Naive thymus-derived CD8-positive, alpha-beta T cell (primary cell): Measurements from ENCODE around the gene HOXA9. TPM values are rescaled to one million over a fixed set of nuclear protein-coding genes. Genes with fewer than 3 reads are reported as not detected.

ENCODE experiments used
- ATAC-seq, 2 donors: fragments of 150-1000 bp; cut with Tn5 transposase in 1 of 2; sonication (Bioruptor Pico), chemical (Tn5 transposase) in 1 of 2; 1 replicate in 1 of 2; 2 replicates in 1 of 2; pipeline ENCODE4 v1.10.0; 2021; ENCODE audit warnings: mild to moderate bottlenecking in 2 of 2, moderate library complexity in 2 of 2
- POLR2A ChIA-PET: fragments of 350-600 bp; sonication (Branson Sonifier 250); formaldehyde crosslinking; loops from one replicate; lab custom pipeline; 2021; ENCODE audit warnings: antibody characterized with exemption; lab: Charles Lee
- DNase-seq, 10 donors: peaks; one replicate each; pipeline versions ENCODE4 v3.0.0 to v3.0.0-alpha.2; 2020 to 2022
- H3K27ac Mint-ChIP-seq, 10 donors: one replicate each; pipeline ENCODE4 v1.8.0; 2020 to 2022; ENCODE audit warnings: mild to moderate bottlenecking in 10 of 10, mixed read lengths in 10 of 10, moderate library complexity in 4 of 10, inconsistent platforms in 1 of 10
- H3K27me3 Mint-ChIP-seq, 5 donors: one replicate each; pipeline ENCODE4 v1.8.0; 2021 to 2022; ENCODE audit warnings: mixed read lengths in 5 of 5
- H3K36me3 Mint-ChIP-seq, 3 donors: one replicate each; pipeline ENCODE4 v1.8.0; 2020 to 2022; ENCODE audit warnings: mixed read lengths in 3 of 3, mild to moderate bottlenecking in 2 of 3, inconsistent platforms in 1 of 3
- H3K4me1 Mint-ChIP-seq, 4 donors: one replicate each; pipeline ENCODE4 v1.8.0; 2021 to 2022; ENCODE audit warnings: mixed read lengths in 4 of 4
- H3K4me3 Mint-ChIP-seq, 10 donors: one replicate each; pipeline ENCODE4 v1.8.0; 2020 to 2022; ENCODE audit warnings: mild to moderate bottlenecking in 10 of 10, mixed read lengths in 10 of 10, moderate library complexity in 6 of 10, inconsistent platforms in 1 of 10
- H3K9me3 Mint-ChIP-seq, 9 donors: one replicate each; pipeline ENCODE4 v1.8.0; 2020 to 2022; ENCODE audit warnings: mixed read lengths in 9 of 9, mild to moderate bottlenecking in 3 of 9, inconsistent platforms in 1 of 9, moderate library complexity in 1 of 9
- polyA plus RNA-seq, 3 donors: library from polyadenylated mRNA; unstranded; fragments of 300-500 nt; fragmentation: Illumina TruSeq; gene quantifications; one replicate each; pipeline ENCODE4 v1.2.3, GENCODE V29; 2021
- total RNA-seq, 8 experiments: library from RNA in 2 of 8; stranded (reverse) in 2 of 8; gene quantifications; one replicate each; pipeline ENCODE4 v1.2.3 and lab custom pipeline; 2021 to 2026

The HOXA9 gene
- total and polyA plus RNA-seq, 5 experiments from 2014 or later, result 0.16 TPM; not detected in 4

- H3K9me3 Mint-ChIP-seq, result peaks cover 0 to 2% (median 0%) of the 10 kb centered on the region in 9 donors
- H3K27ac Mint-ChIP-seq, result peak overlapping the region in 4 of 10 donors; percentile 2 to 91 (median 36)
- peaks cover 57 to 97% (median 79%) of the 10 kb centered on the region in 5 donors for H3K27me3 Mint-ChIP-seq
- POLR2A ChIA-PET, result interaction anchor here (1.1 kb wide), 1 partner anchor 10 kb away, joined by 3 read pairs; no protein-coding TSS in a partner anchor
- peak overlapping the region; percentile 62 to 92 (median 80) for H3K4me3 Mint-ChIP-seq
- peaks cover 32 to 65% (median 58%) of the 10 kb centered on the region in 4 donors for H3K4me1 Mint-ChIP-seq
- ATAC-seq (peak; percentile 17 to 37), DNase-seq (peak in 2 of 10 donors; percentile 1 to 55)
- peaks cover 0 to 3% (median 0%) of the 10 kb centered on the region in 3 donors for H3K36me3 Mint-ChIP-seq
These were observed 13.9 kb downstream of the HOXA9 start for GRCh38 chr7:27151341-27151930.

GRCh38 chr7:27150568-27151340, 14.6 kb downstream of the HOXA9 start:
- H3K27ac Mint-ChIP-seq, result peak overlapping the region in 2 of 10 donors; percentile 2 to 4
- peak overlapping the region; percentile 62 to 92 (median 80) for H3K4me3 Mint-ChIP-seq
- peaks cover 0 to 3% (median 0%) of the 10 kb centered on the region in 3 donors for H3K36me3 Mint-ChIP-seq
- ATAC-seq (peak; percentile 84 to 88), DNase-seq (peak; percentile 29 to 72 (median 62))
- peaks cover 32 to 59% (median 52%) of the 10 kb centered on the region in 4 donors for H3K4me1 Mint-ChIP-seq
- H3K27me3 Mint-ChIP-seq, result peaks cover 62 to 97% (median 81%) of the 10 kb centered on the region in 5 donors
- H3K9me3 Mint-ChIP-seq, result peaks cover 0 to 2% (median 0%) of the 10 kb centered on the region in 9 donors
- POLR2A ChIA-PET, result interaction anchor here (0.6 to 1.1 kb wide), 2 partner anchors 10 to 19 kb away, joined by 3 read pairs; no protein-coding TSS in a partner anchor

GRCh38 chr7:27149842-27150567, 15.3 kb downstream of the HOXA9 start:
- H3K9me3 Mint-ChIP-seq, result peaks cover 0 to 2% (median 0%) of the 10 kb centered on the region in 9 donors
- peak overlapping the region; percentile 3 to 92 (median 70) for H3K4me3 Mint-ChIP-seq
- DNase-seq (peak in 1 of 10 donors; percentile 60), ATAC-seq (no peak)
- peaks cover 55 to 97% (median 76%) of the 10 kb centered on the region in 5 donors for H3K27me3 Mint-ChIP-seq
- POLR2A ChIA-PET, result interaction anchor here (0.6 to 1.1 kb wide), 2 partner anchors 11 to 18 kb away, joined by 3 read pairs; no protein-coding TSS in a partner anchor
- no peak overlapping the region for H3K27ac Mint-ChIP-seq
- peaks cover 0 to 3% (median 0%) of the 10 kb centered on the region in 3 donors for H3K36me3 Mint-ChIP-seq
- H3K4me1 Mint-ChIP-seq, result peaks cover 28 to 52% (median 45%) of the 10 kb centered on the region in 4 donors

GRCh38 chr7:27148756-27149641, 16.3 kb downstream of the HOXA9 start:
- H3K27me3 Mint-ChIP-seq, result peaks cover 46 to 90% (median 67%) of the 10 kb centered on the region in 5 donors

GRCh38 chr7:27148031-27148755, 17.1 kb downstream of the HOXA9 start:
- DNase-seq, result peak in 1 of 10 donors; percentile 37
- Mint-ChIP-seq H3K9me3 (peaks cover 0 to 2% (median 0%) of the 10 kb centered on the region in 9 donors), H3K27me3 (peaks cover 39 to 82% (median 60%) of the 10 kb centered on the region in 5 donors), H3K27ac (peak overlapping the region in 2 of 10 donors; percentile 43 to 69), H3K4me3 (peak overlapping the region; percentile 47 to 84 (median 76)), H3K36me3 (no peaks in the 10 kb centered on the region), H3K4me1 (peaks cover 23 to 41% (median 33%) of the 10 kb centered on the region in 4 donors)
- ATAC-seq, result no peak
- POLR2A ChIA-PET, result interaction anchor here (0.6 kb wide), 2 partner anchors 22 to 515 kb away, joined by 3 to 5 read pairs; no protein-coding TSS in a partner anchor

More at GRCh38 chr7:27148756-27149641, 16.3 kb downstream of the HOXA9 start:
- Mint-ChIP-seq H3K4me3 (peak overlapping the region in 4 of 10 donors; percentile 64 to 80 (median 76)), H3K36me3 (no peaks in the 10 kb centered on the region), H3K4me1 (peaks cover 23 to 43% (median 36%) of the 10 kb centered on the region in 4 donors), H3K27ac (peak overlapping the region in 1 of 10 donors; percentile 69), H3K9me3 (peaks cover 0 to 2% (median 0%) of the 10 kb centered on the region in 9 donors)
- peak in 1 of 10 donors; percentile 56 for DNase-seq
- POLR2A ChIA-PET, result interaction anchor here (0.6 kb wide), 1 partner anchor 22 kb away, joined by 3 read pairs; no protein-coding TSS in a partner anchor
- no peak for ATAC-seq

GRCh38 chr7:27147199-27148030, 17.9 kb downstream of the HOXA9 start, which contains the start of gene HOXA6:
HOXA6 (minus strand) TSS chr7:27147774; CDS start chr7:27147749, 25 bp downstream.
- H3K27me3 Mint-ChIP-seq, result peaks cover 41 to 83% (median 61%) of the 10 kb centered on the region in 5 donors
- POLR2A ChIA-PET, result interaction anchor here (0.6 kb wide), 1 partner anchor 516 kb away, joined by 5 read pairs; no protein-coding TSS in a partner anchor
- DNase-seq (peak in 1 of 10 donors; percentile 27), ATAC-seq (no peak)
- H3K4me1 Mint-ChIP-seq, result peaks cover 23 to 38% (median 32%) of the 10 kb centered on the region in 4 donors
- peaks cover 0 to 2% (median 0%) of the 10 kb centered on the region in 9 donors for H3K9me3 Mint-ChIP-seq
- peak within 1 kb of the TSS; percentile 47 to 84 (median 76) for H3K4me3 Mint-ChIP-seq
- peak within 1 kb of the TSS in 2 of 10 donors; percentile 43 to 69 for H3K27ac Mint-ChIP-seq
- H3K36me3 Mint-ChIP-seq, result no peaks in the 10 kb centered on the region

- peak in 1 of 10 donors; percentile 9 for DNase-seq
These were observed 18.7 kb downstream of the HOXA9 start for GRCh38 chr7:27146491-27147198.

GRCh38 chr7:27145914-27146412, 19.4 kb downstream of the HOXA9 start:
- Mint-ChIP-seq H3K36me3 (no peaks in the 10 kb centered on the region), H3K27ac (no peak overlapping the region), H3K9me3 (peaks cover 0 to 2% (median 0%) of the 10 kb centered on the region in 9 donors), H3K4me3 (no peak overlapping the region), H3K27me3 (peaks cover 34 to 83% (median 54%) of the 10 kb centered on the region in 5 donors), H3K4me1 (peaks cover 14 to 24% (median 18%) of the 10 kb centered on the region in 4 donors)
- no peak for DNase-seq
- POLR2A ChIA-PET, result no interaction called here
- ATAC-seq, result no peak

More at GRCh38 chr7:27146491-27147198, 18.7 kb downstream of the HOXA9 start:
- no peak for ATAC-seq
- H3K9me3 Mint-ChIP-seq, result peaks cover 0 to 2% (median 0%) of the 10 kb centered on the region in 9 donors
- peaks cover 37 to 83% (median 59%) of the 10 kb centered on the region in 5 donors for H3K27me3 Mint-ChIP-seq
- peak overlapping the region in 2 of 10 donors; percentile 11 to 55 for H3K4me3 Mint-ChIP-seq
- H3K36me3 Mint-ChIP-seq, result no peaks in the 10 kb centered on the region
- H3K4me1 Mint-ChIP-seq, result peaks cover 19 to 31% (median 25%) of the 10 kb centered on the region in 4 donors
- H3K27ac Mint-ChIP-seq, result no peak overlapping the region
- POLR2A ChIA-PET, result no interaction called here
